Measurements from ENCODE around the gene UCP3.
A peak's percentile ranks its signal among the peaks of the same experiment; 100 is the strongest.

Gene UCP3

GRCh38 chr11:74008373-74009229, at the start of gene UCP3:
TSS of gene UCP3 (minus strand) at chr11:74009085. CDS start at chr11:74007042, 2,043 bp downstream.
- DNase-seq (ENCODE audit: low spot score) = no peak

GRCh38 chr11:74057249-74058151, 48.6 kb upstream of the UCP3 start:
- DNase-seq (ENCODE audit: low spot score) = no peak

GRCh38 chr11:74055938-74056337, 47.1 kb upstream of the UCP3 start:
- peak; percentile 63 for DNase-seq (ENCODE audit: low spot score)

DNA sequence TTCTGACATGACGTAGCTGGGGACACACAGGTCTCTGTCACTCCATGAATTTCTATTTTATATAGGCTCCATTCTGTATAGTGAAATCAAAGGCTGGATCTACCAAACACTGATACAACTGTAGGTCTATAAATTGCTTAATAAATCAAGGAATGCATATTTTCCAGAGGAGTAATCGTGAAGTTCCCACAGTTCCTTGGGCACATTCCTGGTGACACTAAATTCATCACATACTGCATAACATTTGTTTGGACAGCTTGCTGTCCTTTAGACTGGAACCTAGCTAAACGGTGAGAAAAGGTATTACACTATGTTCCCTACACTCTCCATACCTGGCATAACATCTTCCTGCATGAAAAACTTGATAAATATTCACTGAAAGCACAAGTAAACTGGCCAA, 41.6 kb upstream of the UCP3 start:
- peak; percentile 18 for DNase-seq (ENCODE audit: low spot score)

DNA sequence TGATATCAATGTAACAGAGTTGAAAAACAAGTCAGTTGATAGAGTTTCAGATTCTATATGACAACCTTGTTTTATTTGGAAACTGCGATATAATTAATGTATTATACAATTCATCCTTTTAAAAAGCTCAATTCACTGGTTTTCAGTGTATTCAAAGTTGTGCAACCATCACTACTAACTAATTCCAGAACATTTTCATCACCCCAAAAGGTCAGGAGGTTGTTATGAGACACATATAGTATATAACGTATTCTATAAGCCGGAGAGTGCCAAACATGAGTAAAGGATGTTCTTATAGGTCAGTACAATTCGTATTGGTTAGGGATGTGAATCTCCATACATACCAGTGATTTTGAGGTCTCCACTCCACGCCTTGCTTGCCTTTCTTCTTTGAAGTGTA, 40.1 kb upstream of the UCP3 start:
- DNase-seq (ENCODE audit: low spot score) = no peak

- DNase-seq (ENCODE audit: low spot score) = no peak
Observed at GRCh38 chr11:74044538-74044937, 35.7 kb upstream of the UCP3 start.

GRCh38 chr11:74043450-74043849, 34.6 kb upstream of the UCP3 start:
- no peak for DNase-seq (ENCODE audit: low spot score)

DNA sequence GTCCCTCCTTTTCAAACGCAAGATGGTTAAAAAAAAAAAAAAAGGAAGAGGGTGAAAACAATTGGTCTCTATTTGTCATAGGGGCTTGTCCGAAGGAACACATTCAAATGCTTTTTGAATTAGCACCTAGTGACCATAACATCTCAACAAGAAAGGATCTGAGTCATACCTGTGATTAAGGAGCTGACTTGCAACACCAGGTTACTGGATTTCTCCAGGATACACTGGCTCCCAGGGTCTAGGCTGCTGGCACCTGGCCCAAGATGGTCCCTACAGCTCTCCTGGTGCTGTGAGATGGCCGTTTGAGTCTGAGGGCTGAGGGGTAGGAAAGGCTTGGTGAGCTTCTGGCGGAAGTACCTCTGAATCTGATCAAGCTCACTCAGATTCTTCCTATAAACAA, 28.4 kb upstream of the UCP3 start:
- peak; percentile 92 for DNase-seq (ENCODE audit: low spot score)

DNA sequence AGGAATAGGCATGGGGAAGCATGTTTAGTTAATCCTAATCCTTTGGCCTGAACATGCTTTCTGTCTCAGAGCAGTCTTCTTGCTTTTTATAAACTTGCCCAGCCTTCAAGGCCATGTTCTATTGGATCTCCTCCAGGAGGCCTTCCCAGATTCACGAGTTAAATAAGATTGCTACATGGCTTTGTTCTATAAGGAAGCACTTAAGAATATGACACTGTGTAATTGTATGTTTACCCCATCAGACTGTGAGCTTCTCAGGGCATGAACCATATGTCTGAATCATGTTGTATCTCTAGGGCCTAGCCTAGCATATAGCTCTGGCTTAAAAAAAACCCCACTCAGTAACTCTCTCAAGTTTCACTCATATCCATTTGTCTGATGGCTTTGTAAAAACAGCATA, 26.4 kb upstream of the UCP3 start:
- DNase-seq (ENCODE audit: low spot score) = peak; percentile 10

GRCh38 chr11:74033046-74033445, 24.2 kb upstream of the UCP3 start:
- DNase-seq (ENCODE audit: low spot score) = no peak

GRCh38 chr11:74030723-74031676, 22.1 kb upstream of the UCP3 start:
- DNase-seq (ENCODE audit: low spot score) = no peak

GRCh38 chr11:74025467-74026166, 16.7 kb upstream of the UCP3 start:
- peak; percentile 82 for DNase-seq (ENCODE audit: low spot score)

DNA sequence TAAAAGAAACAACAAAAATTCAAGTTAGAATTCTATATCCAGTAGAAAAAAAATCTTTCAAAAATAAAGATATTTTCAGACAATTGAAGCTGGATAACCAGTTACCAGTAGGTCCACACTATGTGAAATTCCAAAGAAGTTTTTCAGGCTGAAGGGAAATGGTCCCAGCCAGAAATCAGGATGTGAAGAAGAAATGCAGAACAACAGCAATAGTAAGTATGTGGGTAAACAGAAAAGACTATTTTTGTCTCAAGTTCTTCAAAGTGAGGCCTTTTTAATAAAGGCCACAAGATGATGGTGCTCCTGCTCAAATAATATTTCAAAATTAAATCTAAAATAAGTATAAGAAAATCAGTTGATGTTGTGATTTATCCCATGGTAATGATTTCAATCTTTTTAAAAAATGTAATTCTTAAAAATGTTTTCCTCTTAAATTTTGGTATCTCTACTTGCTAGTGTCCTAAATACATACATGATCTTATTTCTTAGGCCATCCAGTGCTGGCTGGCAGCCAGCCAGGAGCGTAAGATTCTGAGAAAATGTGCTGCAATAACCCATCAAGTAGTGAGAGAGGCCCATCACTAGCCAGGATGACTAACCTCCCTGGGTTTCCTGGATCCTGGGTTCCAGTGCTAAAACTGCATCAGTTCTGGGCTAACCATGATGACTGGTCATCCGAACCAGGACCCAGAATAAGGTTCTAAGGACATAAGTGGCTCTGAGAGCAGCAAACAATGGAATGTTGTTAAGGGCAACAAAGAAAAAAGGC, 15.6 kb upstream of the UCP3 start:
- DNase-seq (ENCODE audit: low spot score) = peak; percentile 64

- no peak for DNase-seq (ENCODE audit: low spot score)
Observed at GRCh38 chr11:74023276-74023675, 14.4 kb upstream of the UCP3 start.

DNA sequence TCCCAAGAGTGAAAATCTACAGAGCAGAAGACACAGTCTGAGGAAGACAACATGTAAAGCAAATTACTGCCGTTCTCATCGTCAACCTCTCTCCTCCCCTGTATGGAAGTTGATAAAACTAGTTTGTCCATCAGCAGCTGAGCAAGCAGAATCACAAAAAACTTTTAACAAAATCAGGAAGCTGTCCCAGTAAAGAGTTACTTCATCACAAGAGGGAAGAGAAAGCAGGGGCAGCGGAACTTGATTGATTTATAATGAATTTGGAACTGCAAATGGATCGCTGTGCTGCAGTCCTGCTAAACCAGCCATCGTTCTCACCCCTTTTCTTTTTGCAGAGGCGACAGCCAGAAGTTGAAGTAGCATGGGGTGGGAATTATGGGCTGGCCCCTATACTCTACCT, 13.7 kb upstream of the UCP3 start:
- DNase-seq (ENCODE audit: low spot score) = no peak

- no peak for DNase-seq (ENCODE audit: low spot score)
Observed at GRCh38 chr11:74021998-74022397, 13.1 kb upstream of the UCP3 start.

- no peak for DNase-seq (ENCODE audit: low spot score)
Observed at GRCh38 chr11:74020539-74020938, 11.7 kb upstream of the UCP3 start.

DNA sequence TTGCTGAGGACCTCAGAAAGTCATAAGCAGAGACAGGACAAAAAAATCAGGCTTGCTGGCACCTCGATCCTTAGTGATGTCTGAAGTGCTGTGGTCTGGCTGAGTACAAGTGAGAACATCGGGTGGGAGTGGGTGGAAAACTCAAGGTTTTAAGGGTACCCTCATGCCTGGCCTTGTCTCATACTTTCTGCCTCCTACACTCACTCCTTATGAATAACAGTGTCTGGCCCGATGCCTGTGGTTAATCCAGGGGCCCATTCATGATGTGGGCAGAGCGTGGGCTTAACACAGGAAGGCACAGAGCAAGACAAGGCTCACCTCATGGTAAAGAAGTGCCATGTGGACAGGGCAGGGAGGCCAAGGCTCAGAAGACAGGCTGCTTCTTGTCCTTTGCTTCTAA, 11.0 kb upstream of the UCP3 start:
- DNase-seq (ENCODE audit: low spot score) = no peak

GRCh38 chr11:74019104-74019738, 10.3 kb upstream of the UCP3 start:
- DNase-seq (ENCODE audit: low spot score) = no peak

All from kidney tubule cell (primary cell).